SIG-M5 treated with dmso at 0.1 percent for 504 hours (cell line): ENCODE data around the gene ARHGAP24.

Experiments
- DNase-seq: peaks from one replicate; lab custom pipeline; 2025; ENCODE audit not compliant: unreplicated experiment; lab: John Stamatoyannopoulos, UW

The ARHGAP24 gene

DNA sequence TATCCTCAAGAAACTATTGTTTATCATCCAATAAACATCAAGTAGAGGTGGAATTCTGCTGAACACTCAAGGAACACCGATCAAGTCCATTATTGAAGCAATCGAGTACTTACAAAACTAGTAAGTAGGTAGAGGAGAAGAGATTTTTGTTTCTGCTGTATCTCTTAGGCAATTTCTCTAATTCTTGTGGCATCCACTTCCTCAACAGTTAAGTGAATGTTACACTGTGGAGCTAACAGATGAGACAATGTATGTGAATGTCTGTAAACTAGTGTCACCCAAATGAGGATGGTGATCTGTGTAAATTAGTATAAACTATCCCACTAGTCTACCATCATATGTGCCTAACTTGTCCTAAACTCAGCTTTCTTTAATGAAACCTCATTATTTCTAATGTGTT, 261.6 kb downstream of the ARHGAP24 start:
- DNase-seq = no peak

DNA sequence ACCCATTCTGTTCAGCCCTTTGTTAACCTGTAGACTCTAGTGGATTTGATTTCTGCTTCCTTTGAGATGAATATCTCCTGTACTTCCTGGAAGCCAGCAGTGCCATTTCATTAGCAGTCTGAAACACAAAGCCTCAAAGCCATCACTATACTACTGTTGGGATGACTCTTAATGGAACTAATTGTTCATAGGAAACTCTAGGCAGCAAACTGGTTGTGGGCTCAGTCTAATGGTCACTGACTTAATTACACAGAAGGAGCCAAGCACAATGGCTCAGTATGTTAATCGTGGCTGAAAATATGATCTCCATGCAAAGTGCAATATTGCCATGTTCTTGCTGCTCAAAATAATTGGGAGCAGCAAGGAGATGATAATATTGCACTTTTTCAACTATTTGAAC, 262.3 kb downstream of the ARHGAP24 start:
- DNase-seq = no peak

DNA sequence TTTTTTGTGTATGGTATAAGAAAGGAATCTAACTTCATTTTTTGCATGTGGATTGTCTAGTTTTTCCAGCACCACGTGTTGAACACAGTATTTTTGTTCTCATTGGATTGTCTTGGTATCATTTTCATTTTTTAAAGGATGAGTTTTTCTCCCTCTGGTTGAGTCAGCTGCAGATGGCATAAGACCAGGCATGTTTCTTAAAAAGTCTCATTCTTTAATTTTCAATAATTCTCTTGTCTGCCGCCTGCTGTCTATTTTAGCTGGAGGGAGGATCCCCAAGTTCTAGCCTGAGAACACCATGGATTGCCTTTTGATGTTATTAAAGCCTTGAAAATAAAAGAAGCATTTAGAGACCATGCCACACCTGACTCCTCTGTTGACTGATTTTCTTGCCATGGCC, 263.8 kb downstream of the ARHGAP24 start:
- DNase-seq = no peak

GRCh38 chr4:85740431-85740861, 265.5 kb downstream of the ARHGAP24 start:
- DNase-seq = no peak

DNA sequence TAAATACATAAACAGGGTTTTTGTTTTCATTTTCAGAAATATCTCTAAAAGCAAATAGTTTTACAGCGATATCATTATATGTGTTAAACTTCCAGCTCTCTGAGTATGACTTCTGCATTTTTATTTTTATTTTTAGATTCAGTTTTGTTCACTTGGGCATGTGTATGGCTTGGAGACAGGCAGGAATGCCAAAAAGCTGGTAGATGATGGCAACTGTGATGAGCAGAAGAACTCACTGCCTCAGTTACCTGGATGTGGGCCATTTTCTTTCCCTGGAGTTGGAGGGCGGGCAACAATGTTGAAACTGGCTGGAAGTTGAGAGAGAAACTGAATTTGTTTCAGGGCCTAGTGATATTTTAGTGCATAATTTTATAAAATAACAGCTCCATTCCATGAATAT, 266.4 kb downstream of the ARHGAP24 start:
- DNase-seq = no peak

DNA sequence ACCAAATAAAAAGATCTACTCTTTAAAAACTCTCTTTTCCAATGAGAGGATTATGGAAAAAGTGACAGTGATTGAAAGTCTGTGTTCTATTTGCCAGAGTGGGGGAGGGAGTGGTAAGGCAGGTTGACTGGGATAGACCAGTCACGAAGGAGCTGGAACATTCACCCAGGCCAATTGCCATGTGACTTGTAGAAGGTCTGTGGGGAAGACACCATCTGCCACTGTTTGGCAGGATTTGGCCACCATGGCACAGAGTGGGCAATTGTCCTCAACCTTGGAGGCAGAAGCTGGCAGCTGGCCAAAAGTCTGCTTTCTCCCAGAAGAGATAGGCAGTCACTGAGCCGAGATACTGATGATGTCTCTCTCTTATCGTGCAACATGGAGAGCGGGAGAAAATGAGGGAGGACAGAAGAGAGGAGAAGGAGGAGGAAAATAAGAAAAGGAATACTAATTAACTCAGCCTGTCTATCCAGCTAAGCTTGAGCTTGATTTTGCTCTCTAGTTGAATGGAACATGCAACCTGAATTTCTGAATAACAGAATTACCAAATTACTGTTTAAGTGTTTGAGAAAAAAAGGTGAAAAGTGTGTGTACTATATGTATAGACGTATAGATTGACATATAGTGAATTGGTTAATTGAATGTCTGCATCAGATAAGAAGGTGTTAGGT, 267.1 kb downstream of the ARHGAP24 start:
- no peak for DNase-seq

DNA sequence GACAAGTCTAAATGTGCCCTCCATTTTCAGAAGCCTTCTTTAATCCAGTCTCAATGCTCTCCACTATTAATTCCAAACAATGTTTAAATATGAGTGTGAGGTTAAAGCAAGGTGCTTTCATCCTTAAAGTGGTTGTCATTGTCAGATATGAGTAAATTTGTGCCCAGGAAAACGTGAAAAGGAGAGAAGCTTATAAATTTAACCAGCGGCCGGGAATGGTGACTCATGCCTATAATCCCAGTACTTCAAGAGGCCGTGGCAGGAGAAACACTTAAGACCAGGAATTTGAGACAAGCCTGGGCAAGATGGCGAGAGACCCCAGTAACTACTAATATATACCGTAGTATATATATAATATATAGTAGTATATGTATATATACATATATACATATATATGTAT, 270.0 kb downstream of the ARHGAP24 start:
- no peak for DNase-seq

GRCh38 chr4:85745939-85746338, 271.0 kb downstream of the ARHGAP24 start:
- no peak for DNase-seq

- DNase-seq = peak; percentile 71
Observed at GRCh38 chr4:85747882-85748491, 273.0 kb downstream of the ARHGAP24 start.

DNA sequence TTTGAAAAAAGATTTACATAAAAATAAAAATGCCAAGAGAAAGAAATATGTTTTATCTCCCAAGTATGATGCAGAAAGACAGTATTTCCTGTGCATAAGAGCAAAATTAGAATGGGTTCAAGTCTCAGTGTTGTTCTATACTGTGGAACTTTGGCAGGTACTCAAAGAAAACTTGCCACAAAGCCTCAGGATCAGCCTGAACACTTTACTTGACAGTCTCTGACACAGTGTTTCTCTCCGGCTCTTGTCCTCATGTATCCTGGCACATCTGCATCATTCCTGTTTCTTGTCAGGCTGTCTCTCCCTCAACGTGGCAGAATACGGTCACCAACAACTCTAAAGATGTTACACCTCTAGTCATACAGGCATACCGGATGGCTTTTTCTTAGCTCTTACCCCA, 273.7 kb downstream of the ARHGAP24 start:
- no peak for DNase-seq

- DNase-seq = no peak
Observed at GRCh38 chr4:85751866-85752265, 276.9 kb downstream of the ARHGAP24 start.

DNA sequence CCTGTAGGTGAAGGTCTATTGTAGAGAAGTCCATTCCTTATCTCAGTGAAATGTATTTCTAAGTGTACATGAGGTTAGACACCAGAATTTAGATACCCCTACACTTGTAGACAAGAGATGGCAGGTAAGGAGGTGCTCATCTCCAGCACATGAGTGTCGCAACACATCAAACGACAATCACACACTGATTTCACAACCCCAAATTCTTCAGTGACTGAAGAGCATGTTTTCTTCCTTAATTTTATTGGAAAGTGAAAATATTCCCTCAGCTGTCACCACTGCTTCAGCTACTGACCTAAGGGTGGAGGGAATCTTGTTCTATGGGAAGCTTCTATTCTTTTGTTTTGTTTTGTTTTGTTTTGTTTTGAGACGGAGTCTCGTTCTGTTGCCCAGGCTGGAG, 280.3 kb downstream of the ARHGAP24 start:
- no peak for DNase-seq

- DNase-seq = peak; percentile 17
Observed at GRCh38 chr4:85756938-85757337, 282.0 kb downstream of the ARHGAP24 start.

- no peak for DNase-seq
Observed at GRCh38 chr4:85759388-85759787, 284.4 kb downstream of the ARHGAP24 start.

DNA sequence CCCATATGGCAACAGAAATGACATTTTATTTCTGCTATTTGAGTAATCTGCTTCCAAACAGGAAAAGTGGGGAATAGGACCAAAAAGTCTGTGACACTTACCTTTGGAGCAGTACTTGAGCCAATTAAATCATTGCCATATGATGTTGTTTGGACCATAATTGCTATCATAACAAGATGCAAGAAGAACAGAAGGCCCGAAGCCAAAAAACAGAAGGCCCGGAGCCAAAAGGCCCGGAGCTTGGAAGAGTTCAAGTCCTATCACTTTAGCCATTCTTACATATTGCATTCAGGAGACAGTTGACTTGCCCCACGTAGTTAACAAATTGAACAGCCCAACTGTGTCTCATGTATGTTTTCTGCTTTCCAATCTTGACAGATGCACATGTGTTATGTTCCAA, 285.6 kb downstream of the ARHGAP24 start:
- no peak for DNase-seq

DNA sequence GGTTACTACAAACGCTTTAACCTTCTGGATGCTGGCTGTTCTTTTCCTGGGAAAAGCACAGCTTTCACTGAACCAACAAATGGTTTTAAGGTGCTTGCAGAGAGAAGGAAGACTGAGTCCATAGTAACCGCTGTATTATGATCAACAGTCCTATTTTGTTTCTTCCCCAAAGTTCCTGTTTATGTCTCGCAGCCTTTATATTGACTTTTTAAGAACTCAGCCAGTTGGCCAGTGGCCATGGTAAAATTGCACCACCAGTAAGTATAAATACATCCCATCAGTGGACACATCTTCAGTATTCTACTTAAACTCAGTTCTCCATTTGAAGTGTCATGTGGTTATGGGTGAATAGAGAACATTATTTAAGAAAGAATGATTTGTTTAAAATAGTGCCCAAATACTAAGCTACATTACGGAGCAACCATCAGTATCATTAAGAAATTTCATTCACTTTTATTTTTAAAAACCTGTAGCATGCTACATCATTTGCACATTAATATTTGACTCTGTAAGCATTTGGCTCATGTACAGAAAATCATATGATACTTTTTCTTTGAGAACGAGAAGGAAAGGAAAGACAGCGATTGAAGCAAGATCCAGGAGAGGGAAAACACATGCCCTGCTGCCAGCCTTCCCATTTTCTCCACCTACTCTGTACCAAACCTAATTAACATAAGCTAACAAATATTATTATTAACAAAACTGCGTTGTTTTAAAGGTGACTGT, 287.0 kb downstream of the ARHGAP24 start:
- no peak for DNase-seq

GRCh38 chr4:85762529-85762871, 287.6 kb downstream of the ARHGAP24 start:
- no peak for DNase-seq

- no peak for DNase-seq
Observed at GRCh38 chr4:85763202-85763601, 288.3 kb downstream of the ARHGAP24 start.

DNA sequence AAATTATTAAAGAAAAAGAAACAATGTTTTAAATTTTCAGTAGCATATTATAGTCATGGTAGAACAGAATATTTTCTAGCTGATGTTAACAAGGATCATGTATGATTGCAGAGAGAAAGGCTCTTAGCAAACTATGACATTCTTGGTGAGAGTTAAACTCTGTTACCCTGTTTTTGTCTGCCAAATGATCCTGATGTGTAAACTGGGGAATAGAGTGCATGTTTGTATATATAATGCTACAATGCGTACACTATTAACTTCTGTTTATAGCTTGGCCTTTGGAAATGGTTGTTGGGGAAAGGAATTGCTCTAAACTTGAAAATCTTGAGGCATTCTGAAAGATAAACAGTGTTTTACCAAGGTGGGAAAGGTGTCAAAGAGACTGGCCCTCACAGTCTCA, 292.7 kb downstream of the ARHGAP24 start:
- no peak for DNase-seq

GRCh38 chr4:85769009-85769408, 294.1 kb downstream of the ARHGAP24 start:
- no peak for DNase-seq

- DNase-seq = no peak
Observed at GRCh38 chr4:85772470-85772869, 297.5 kb downstream of the ARHGAP24 start.

DNA sequence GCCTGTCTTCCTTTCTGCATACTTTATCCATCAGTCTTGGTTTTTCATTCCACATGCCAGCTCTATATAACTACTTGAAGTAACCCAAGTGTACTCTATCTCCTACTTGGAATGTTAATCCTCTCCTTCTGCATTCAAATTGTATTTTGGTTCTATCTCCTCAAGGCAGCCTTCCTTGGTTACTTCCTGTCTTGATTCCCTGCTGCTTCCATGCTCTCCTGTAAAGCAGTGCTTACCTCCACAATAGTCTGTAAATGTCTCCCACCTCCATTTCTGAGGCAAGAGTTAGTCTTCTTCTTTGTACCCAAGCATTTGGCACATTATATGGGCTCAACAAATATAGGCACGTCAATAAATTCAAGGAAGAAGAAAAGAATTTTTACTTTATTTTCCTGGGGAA, 298.4 kb downstream of the ARHGAP24 start:
- DNase-seq = no peak
